Keratinocyte (primary cell): ENCODE data around the gene CEP152. TPM values are rescaled to one million over a fixed set of nuclear protein-coding genes. Genes with fewer than 3 reads are reported as not detected.

Experiments
- DNase-seq: peaks from one replicate; pipeline ENCODE4 v3.0.0-alpha.2; 2011; ENCODE audit warnings: low read depth, missing footprints, low spot score
- FAIRE-seq: peaks from 2 replicates; lab custom pipeline; 2011; peaks lifted over from hg19 to GRCh38; lab: Jason Lieb, UNC
- H2AFZ ChIP-seq: 2 replicates; pipeline ENCODE4 v1.6.0; 2012; ENCODE audit warnings: low read length, control low read depth, inconsistent platforms; ENCODE audit not compliant: control insufficient read depth
- H3K27ac ChIP-seq: 2 replicates; pipeline ENCODE4 v1.5.1; 2011; ENCODE audit warnings: low read length; ENCODE audit not compliant: control insufficient read depth, insufficient read depth
- H3K27me3 ChIP-seq: 3 replicates; pipeline ENCODE4 v1.6.0; 2011; ENCODE audit warnings: low read length; ENCODE audit not compliant: control insufficient read depth, insufficient read depth; ENCODE audit errors: extremely low read depth
- H3K36me3 ChIP-seq, 2 experiments: 2 replicates in 1 of 2; 3 replicates in 1 of 2; pipeline ENCODE4 v1.5.1; 2011; ENCODE audit warnings: low read length in 2 of 2, mild to moderate bottlenecking in 1 of 2; ENCODE audit not compliant: control insufficient read depth in 2 of 2, insufficient read depth in 2 of 2; ENCODE audit errors: extremely low read depth in 1 of 2
- H3K4me1 ChIP-seq: 3 replicates; pipeline ENCODE4 v1.5.1; 2011; ENCODE audit warnings: low read length; ENCODE audit not compliant: control insufficient read depth, insufficient read depth; ENCODE audit errors: extremely low read depth
- H3K4me2 ChIP-seq: 3 replicates; pipeline ENCODE4 v1.6.0; 2011; ENCODE audit warnings: low read depth, low read length; ENCODE audit not compliant: control insufficient read depth, insufficient read depth; ENCODE audit errors: extremely low read depth
- H3K4me3 ChIP-seq, 3 experiments: fragments of 200-600 bp in 1 of 3; sonication (generic) in 1 of 3; 2 replicates in 2 of 3; 3 replicates in 1 of 3; pipeline ENCODE4 v1.5.1; 2011 to 2016; ENCODE audit warnings: low read length in 3 of 3, mild to moderate bottlenecking in 3 of 3, control low read depth in 2 of 3, inconsistent platforms in 1 of 3, low read depth in 1 of 3, mixed read lengths in 1 of 3, mixed run types in 1 of 3, moderate library complexity in 1 of 3; ENCODE audit not compliant: control insufficient read depth in 2 of 3, insufficient read depth in 2 of 3; ENCODE audit errors: extremely low read depth in 1 of 3
- H3K79me2 ChIP-seq: 2 replicates; pipeline ENCODE4 v1.6.0; 2012; ENCODE audit warnings: low read length; ENCODE audit not compliant: control insufficient read depth, insufficient read depth
- H3K9ac ChIP-seq: 3 replicates; pipeline ENCODE4 v1.6.0; 2011; ENCODE audit warnings: low read length; ENCODE audit not compliant: control insufficient read depth, insufficient read depth; ENCODE audit errors: extremely low read depth
- H3K9me1 ChIP-seq: 3 replicates; pipeline ENCODE4 v1.6.0; 2011; ENCODE audit warnings: low read length; ENCODE audit not compliant: control insufficient read depth, insufficient read depth; ENCODE audit errors: extremely low read depth
- H3K9me3 ChIP-seq: 2 replicates; pipeline ENCODE4 v1.5.1; 2012; ENCODE audit warnings: low read depth, low read length; ENCODE audit not compliant: control insufficient read depth
- H4K20me1 ChIP-seq: 3 replicates; pipeline ENCODE4 v1.6.0; 2011; ENCODE audit warnings: low read length; ENCODE audit not compliant: control insufficient read depth, insufficient read depth; ENCODE audit errors: extremely low read depth
- CTCF ChIP-seq, 3 experiments: IDR thresholded peaks in 1 of 3; conservative IDR thresholded peaks in 1 of 3; optimal IDR thresholded peaks in 1 of 3; 2 replicates in 2 of 3; 3 replicates in 1 of 3; pipeline versions ENCODE3 to v1.5.1; 2011; ENCODE audit warnings: low read length in 3 of 3, mild to moderate bottlenecking in 3 of 3, moderate library complexity in 2 of 3, control low read depth in 1 of 3, inconsistent platforms in 1 of 3; ENCODE audit not compliant: insufficient read depth in 2 of 3; ENCODE audit errors: extremely low read depth in 1 of 3
- EZH2 ChIP-seq: IDR thresholded peaks from one replicate; pipeline ENCODE4 v1.6.1; 2012; ENCODE audit warnings: inconsistent platforms, mild to moderate bottlenecking, low read length, moderate library complexity
- dilution Hi-C: fragments of 300-500 bp; cut with MboI; formaldehyde crosslinking; loops from one replicate; pipeline ENCODE4 v1.7.0; 2020; ENCODE audit warnings: low sequenced_read_pairs; ENCODE audit not compliant: extremely low pct_ligation_motif_present
- polyA plus RNA-seq, 5 experiments: library from polyadenylated mRNA; depleted of rRNA in 3 of 5; stranded (reverse) in 3 of 5; stranded (forward) in 1 of 5; unstranded in 1 of 5; fragments of >200 nt; gene quantifications; 1 replicate in 1 of 5; 2 replicates in 3 of 5; 3 replicates in 1 of 5; pipeline versions ENCODE4 v1.2.1 to v1.2.3, GENCODE V29; 2011 to 2012; ENCODE audit warnings: missing spikeins in 2 of 5, low read depth in 1 of 5, low replicate concordance in 1 of 5

Gene CEP152
- polyA plus RNA-seq, 1 donor (not counting 4 experiments of a cell fraction or from before 2014, with no cell fraction given): 4.0 TPM

- Histone ChIP-seq H3K9me3 (no peaks in the 10 kb centered on the region), H2AFZ (no peak overlapping the region), H3K27ac (no peak overlapping the region), H3K79me2 (peaks cover 2% of the 10 kb centered on the region), H3K9ac (no peak overlapping the region), H3K4me2 (no peak overlapping the region), H3K4me1 (no peaks in the 10 kb centered on the region), H3K27me3 (no peaks in the 10 kb centered on the region), H3K4me3 (no peak overlapping the region), H3K9me1 (no peaks in the 10 kb centered on the region), H3K36me3 (peaks cover 0 to 2% of the 10 kb centered on the region in 2 experiments), H4K20me1 (no peaks in the 10 kb centered on the region)
- TF ChIP-seq CTCF (optimal IDR thresholded peaks at IDR 0.05 in 1 of 3, IDR thresholded peaks at IDR 0.05 in 1 of 3, conservative IDR thresholded peaks at IDR 0.05 in 1 of 3; ENCODE audit: extremely low read depth in 1 of 3, insufficient read depth in 2 of 3, low read length in 3 of 3) (no peak), EZH2 (no peak)
- peak; percentile 9 for FAIRE-seq
- no peak for DNase-seq
- dilution Hi-C loops: no loop called here
These were observed 13.9 kb downstream of the CEP152 start for GRCh38 chr15:48796930-48797329.

- no peaks in the 10 kb centered on the region for H3K4me1 ChIP-seq
- DNase-seq (no peak), FAIRE-seq (no peak)
- no peaks in the 10 kb centered on the region for H3K9me3 ChIP-seq
- H3K27me3 ChIP-seq: no peaks in the 10 kb centered on the region
- no peak overlapping the region for H3K9ac ChIP-seq
- no peak overlapping the region for H3K4me3 ChIP-seq
- no peaks in the 10 kb centered on the region for H4K20me1 ChIP-seq
- H3K36me3 ChIP-seq: peaks cover 0 to 2% of the 10 kb centered on the region in 2 experiments
- H3K4me2 ChIP-seq: no peak overlapping the region
- H3K79me2 ChIP-seq: peaks cover 2% of the 10 kb centered on the region
- H3K9me1 ChIP-seq: no peaks in the 10 kb centered on the region
- no peak overlapping the region for H2AFZ ChIP-seq
- TF ChIP-seq CTCF (optimal IDR thresholded peaks at IDR 0.05 in 1 of 3, IDR thresholded peaks at IDR 0.05 in 1 of 3, conservative IDR thresholded peaks at IDR 0.05 in 1 of 3; ENCODE audit: extremely low read depth in 1 of 3, insufficient read depth in 2 of 3, low read length in 3 of 3) (no peak), EZH2 (no peak)
- dilution Hi-C loops: no loop called here
- no peak overlapping the region for H3K27ac ChIP-seq
These were observed 14.3 kb downstream of the CEP152 start for GRCh38 chr15:48796521-48796920.
